Mesenchymal stem cell (in vitro differentiated cells and primary cell): ENCODE measurements around the gene EXOC6.
A peak's percentile ranks its signal among the peaks of the same experiment; 100 is the strongest.

ENCODE experiments used
- DNase-seq: peaks from one replicate; pipeline ENCODE4 v3.0.0-alpha.2; 2013
- H2AFZ ChIP-seq: one replicate; pipeline ENCODE4 v1.6.1; 2013; ENCODE audit warnings: low read depth, mild to moderate bottlenecking, control low read depth, inconsistent platforms, low read length, moderate library complexity
- H2AK5ac ChIP-seq: 2 replicates; pipeline ENCODE4 v1.6.1; 2013; ENCODE audit warnings: low read length, moderate library complexity, mild to moderate bottlenecking, inconsistent platforms; ENCODE audit not compliant: severe bottlenecking
- H2BK120ac ChIP-seq: one replicate; pipeline ENCODE4 v1.6.1; 2013; ENCODE audit warnings: low read depth, mild to moderate bottlenecking, inconsistent platforms, low read length, moderate library complexity
- H2BK12ac ChIP-seq, 2 experiments: one replicate each; pipeline ENCODE4 v1.6.1; 2013; ENCODE audit warnings: inconsistent platforms in 2 of 2, low read length in 2 of 2, mild to moderate bottlenecking in 2 of 2, moderate library complexity in 2 of 2, control low read depth in 1 of 2
- H2BK15ac ChIP-seq: one replicate; pipeline ENCODE4 v1.6.1; 2013; ENCODE audit warnings: mild to moderate bottlenecking, low read depth, inconsistent platforms; ENCODE audit not compliant: poor library complexity, severe bottlenecking
- H2BK5ac ChIP-seq: 2 replicates; pipeline ENCODE4 v1.6.1; 2013; ENCODE audit warnings: low read depth, mild to moderate bottlenecking, low read length, control low read depth, inconsistent platforms; ENCODE audit not compliant: poor library complexity, severe bottlenecking
- H3K14ac ChIP-seq, 2 experiments: one replicate each; pipeline ENCODE4 v1.6.1; 2013; ENCODE audit warnings: inconsistent platforms in 2 of 2, low read length in 2 of 2, control low read depth in 1 of 2, mild to moderate bottlenecking in 1 of 2, moderate library complexity in 1 of 2
- H3K18ac ChIP-seq, 2 experiments: one replicate each; pipeline ENCODE4 v1.6.1; 2013; ENCODE audit warnings: inconsistent platforms in 2 of 2, low read length in 2 of 2, control low read depth in 1 of 2, low read depth in 1 of 2, mild to moderate bottlenecking in 1 of 2
- H3K23ac ChIP-seq, 2 experiments: one replicate each; pipeline ENCODE4 v1.6.1; 2013; ENCODE audit warnings: inconsistent platforms in 2 of 2, low read length in 2 of 2, mild to moderate bottlenecking in 2 of 2, moderate library complexity in 2 of 2, control low read depth in 1 of 2
- H3K27ac ChIP-seq: 2 replicates; pipeline ENCODE4 v1.5.1; 2013; ENCODE audit warnings: mild to moderate bottlenecking, moderate library complexity, low read length, control low read depth, inconsistent platforms; ENCODE audit not compliant: poor library complexity, severe bottlenecking
- H3K27me3 ChIP-seq, 2 experiments: 2 replicates each; pipeline versions ENCODE4 v1.6.1 to v1.7.0; 2013; ENCODE audit warnings: low read length in 2 of 2, mild to moderate bottlenecking in 2 of 2, moderate library complexity in 2 of 2, control low read depth in 1 of 2, inconsistent platforms in 1 of 2; ENCODE audit not compliant: control insufficient read depth in 1 of 2, insufficient read depth in 1 of 2
- H3K36me3 ChIP-seq, 2 experiments: 2 replicates each; pipeline versions ENCODE4 v1.6.1 to v1.7.0; 2013; ENCODE audit warnings: low read length in 2 of 2, control low read depth in 1 of 2, inconsistent platforms in 1 of 2, low read depth in 1 of 2, mild to moderate bottlenecking in 1 of 2; ENCODE audit not compliant: insufficient read depth in 2 of 2, control insufficient read depth in 1 of 2
- H3K4ac ChIP-seq, 2 experiments: one replicate each; pipeline ENCODE4 v1.6.1; 2013; ENCODE audit warnings: inconsistent platforms in 2 of 2, low read length in 2 of 2, mild to moderate bottlenecking in 2 of 2, moderate library complexity in 2 of 2, control low read depth in 1 of 2, low read depth in 1 of 2
- H3K4me1 ChIP-seq: 2 replicates; pipeline ENCODE4 v1.6.1; 2013; ENCODE audit warnings: low read depth, low read length, control low read depth; ENCODE audit not compliant: control insufficient read depth, insufficient read depth
- H3K4me2 ChIP-seq: 2 replicates; pipeline ENCODE4 v1.6.1; 2013; ENCODE audit warnings: low read length, mild to moderate bottlenecking, inconsistent platforms; ENCODE audit not compliant: poor library complexity, severe bottlenecking
- H3K4me3 ChIP-seq, 2 experiments: 2 replicates each; pipeline versions ENCODE4 v1.5.1 to v1.7.0; 2013; ENCODE audit warnings: low read length in 2 of 2, mild to moderate bottlenecking in 2 of 2, control low read depth in 1 of 2, low read depth in 1 of 2; ENCODE audit not compliant: insufficient read depth in 1 of 2
- H3K79me1 ChIP-seq: replicated peaks from 2 replicates; pipeline ENCODE4 v1.6.1; 2013; ENCODE audit warnings: mild to moderate bottlenecking, control low read depth, low read length, inconsistent platforms; ENCODE audit not compliant: poor library complexity, severe bottlenecking
- H3K9ac ChIP-seq: 2 replicates; pipeline ENCODE4 v1.7.0; 2013; ENCODE audit warnings: mild to moderate bottlenecking, low read length, moderate library complexity
- H3K9me3 ChIP-seq: 2 replicates; pipeline ENCODE4 v1.7.0; 2013; ENCODE audit warnings: mild to moderate bottlenecking, low read length; ENCODE audit not compliant: control insufficient read depth
- H4K8ac ChIP-seq: one replicate; pipeline ENCODE4 v1.6.1; 2013; ENCODE audit warnings: inconsistent platforms, mild to moderate bottlenecking, low read length, moderate library complexity
- H4K91ac ChIP-seq: one replicate; pipeline ENCODE4 v1.6.1; 2013; ENCODE audit warnings: mild to moderate bottlenecking, low read length, inconsistent platforms
- WGBS: methylation state at CpG from one replicate; pipeline ENCODE4 v1.1.7; 2013; ENCODE audit warnings: mixed read lengths; 5-methylcytosine and 5-hydroxymethylcytosine counted together

EXOC6 gene

GRCh38 chr10:92844746-92845145 lies 3.6 kb upstream of the EXOC6 start:
- H3K9me3 ChIP-seq, result no peaks in the 10 kb centered on the region
- no peaks in the 10 kb centered on the region for H3K36me3 ChIP-seq
- no peak overlapping the region for H2AK5ac ChIP-seq
- no peak for DNase-seq
- 62% methylated on average over 2 of the region's 3 CpGs for WGBS
- H3K4me2 ChIP-seq, result no peak overlapping the region
- no peak overlapping the region for H3K4me3 ChIP-seq
- peaks cover 0 to 17% of the 10 kb centered on the region in 2 experiments for H3K27me3 ChIP-seq
- no peak overlapping the region for H2BK120ac ChIP-seq
- H3K4me1 ChIP-seq, result peaks cover 6% of the 10 kb centered on the region
- no peak overlapping the region for H2BK5ac ChIP-seq
- H4K8ac ChIP-seq, result no peak overlapping the region
- H4K91ac ChIP-seq, result no peak overlapping the region
- H3K18ac ChIP-seq, result no peak overlapping the region
- H2BK15ac ChIP-seq, result no peak overlapping the region
- H3K23ac ChIP-seq, result no peak overlapping the region
- no peak overlapping the region for H3K27ac ChIP-seq
- no peak overlapping the region for H3K14ac ChIP-seq
- H2BK12ac ChIP-seq, result no peak overlapping the region
- H2AFZ ChIP-seq, result no peak overlapping the region
- no peak overlapping the region for H3K9ac ChIP-seq
- peaks cover 5% of the 10 kb centered on the region for H3K79me1 ChIP-seq
- no peak overlapping the region for H3K4ac ChIP-seq

GRCh38 chr10:92845921-92846320 lies 2.4 kb upstream of the EXOC6 start:
- Histone ChIP-seq H2BK12ac (no peak overlapping the region), H3K79me1 (peaks cover 5% of the 10 kb centered on the region), H2BK5ac (no peak overlapping the region), H3K9ac (no peak overlapping the region), H3K4me2 (no peak overlapping the region), H2AFZ (no peak overlapping the region), H3K4me3 (no peak overlapping the region), H2BK120ac (no peak overlapping the region), H3K36me3 (no peaks in the 10 kb centered on the region), H3K9me3 (no peaks in the 10 kb centered on the region), H3K18ac (no peak overlapping the region), H3K4ac (peak overlapping the region in 1 of 2 experiments; percentile 26), H2AK5ac (no peak overlapping the region), H2BK15ac (no peak overlapping the region), H3K14ac (no peak overlapping the region), H3K27me3 (peaks cover 0 to 17% of the 10 kb centered on the region in 2 experiments), H3K27ac (no peak overlapping the region), H4K91ac (no peak overlapping the region), H4K8ac (no peak overlapping the region), H3K4me1 (peaks cover 6% of the 10 kb centered on the region), H3K23ac (no peak overlapping the region)
- WGBS, result 89% methylated on average over 2 of the region's 4 CpGs
- no peak for DNase-seq

- Histone ChIP-seq H3K18ac (no peak overlapping the region), H3K9ac (no peak overlapping the region), H3K9me3 (no peaks in the 10 kb centered on the region), H4K91ac (no peak overlapping the region), H4K8ac (no peak overlapping the region), H3K4me1 (peaks cover 6% of the 10 kb centered on the region), H2BK15ac (no peak overlapping the region), H2BK12ac (no peak overlapping the region), H3K36me3 (no peaks in the 10 kb centered on the region), H3K27me3 (peaks cover 0 to 17% of the 10 kb centered on the region in 2 experiments), H3K23ac (no peak overlapping the region), H2AK5ac (no peak overlapping the region), H2BK120ac (no peak overlapping the region), H3K4ac (peak overlapping the region in 1 of 2 experiments; percentile 26), H3K27ac (no peak overlapping the region), H3K14ac (no peak overlapping the region), H2BK5ac (no peak overlapping the region), H2AFZ (no peak overlapping the region), H3K4me2 (no peak overlapping the region), H3K79me1 (peaks cover 5% of the 10 kb centered on the region), H3K4me3 (no peak overlapping the region)
- DNase-seq, result no peak
- WGBS, result no CpG with 5 or more reads among the region's 3 CpGs
Measured at GRCh38 chr10:92846344-92846743, 2.0 kb upstream of the EXOC6 start.

- Histone ChIP-seq H4K91ac (no peak overlapping the region), H3K4me1 (peaks cover 6% of the 10 kb centered on the region), H3K27me3 (peaks cover 0 to 17% of the 10 kb centered on the region in 2 experiments), H2BK5ac (no peak overlapping the region), H2BK15ac (no peak overlapping the region), H4K8ac (no peak overlapping the region), H3K18ac (no peak overlapping the region), H3K4me2 (no peak overlapping the region), H3K79me1 (peaks cover 5% of the 10 kb centered on the region), H2AK5ac (no peak overlapping the region), H3K9me3 (no peaks in the 10 kb centered on the region), H3K23ac (no peak overlapping the region), H2AFZ (no peak overlapping the region), H3K9ac (no peak overlapping the region), H3K36me3 (no peaks in the 10 kb centered on the region), H3K4me3 (no peak overlapping the region), H2BK120ac (no peak overlapping the region), H3K14ac (no peak overlapping the region), H2BK12ac (no peak overlapping the region), H3K4ac (no peak overlapping the region), H3K27ac (no peak overlapping the region)
- 100% methylated on average over 1 of the region's 2 CpGs for WGBS
- no peak for DNase-seq
Measured at GRCh38 chr10:92846854-92847201, 1.5 kb upstream of the EXOC6 start.
